H1 (cell line): ENCODE measurements around the gene WNT8B. TPM values are rescaled to one million over a fixed set of nuclear protein-coding genes. Genes with fewer than 3 reads are reported as not detected.

Source experiments
- polyA plus RNA-seq, 7 experiments: library from polyadenylated mRNA; depleted of rRNA in 3 of 7; stranded (reverse) in 5 of 7; unstranded in 2 of 7; fragments of >200 nt in 5 of 7; fragments of 200-250 nt in 2 of 7; gene quantifications; 1 replicate in 5 of 7; 2 replicates in 1 of 7; 4 replicates in 1 of 7; pipeline versions ENCODE4 v1.2.1 to v1.2.3, GENCODE V29; 2011 to 2013; ENCODE audit warnings: missing spikeins in 2 of 7, mixed read lengths in 2 of 7
- total RNA-seq: library from RNA; stranded (reverse); fragmentation: NEBNext Ultra II Directional; extraction: Animal tissue kit (Norgen Biotek cat#: 25700); gene quantifications from 2 replicates; pipeline ENCODE4 v1.2.1, GENCODE V29; 2021
- TF ChIP-seq, protein P1 (sequence below): fragments of 300-600 bp; sonication (generic); IDR thresholded peaks from 2 replicates; pipeline ENCODE4 v1.7.1; 2012; ENCODE audit warnings: low read length, moderate library complexity, mild to moderate bottlenecking, inconsistent platforms; ENCODE audit not compliant: insufficient replicate concordance

Gene WNT8B
- total and polyA plus RNA-seq, 2 of the 8 experiments (the other 6 are each of a cell fraction or from before 2014, with no cell fraction given) = 0.20 to 0.67 TPM

DNA sequence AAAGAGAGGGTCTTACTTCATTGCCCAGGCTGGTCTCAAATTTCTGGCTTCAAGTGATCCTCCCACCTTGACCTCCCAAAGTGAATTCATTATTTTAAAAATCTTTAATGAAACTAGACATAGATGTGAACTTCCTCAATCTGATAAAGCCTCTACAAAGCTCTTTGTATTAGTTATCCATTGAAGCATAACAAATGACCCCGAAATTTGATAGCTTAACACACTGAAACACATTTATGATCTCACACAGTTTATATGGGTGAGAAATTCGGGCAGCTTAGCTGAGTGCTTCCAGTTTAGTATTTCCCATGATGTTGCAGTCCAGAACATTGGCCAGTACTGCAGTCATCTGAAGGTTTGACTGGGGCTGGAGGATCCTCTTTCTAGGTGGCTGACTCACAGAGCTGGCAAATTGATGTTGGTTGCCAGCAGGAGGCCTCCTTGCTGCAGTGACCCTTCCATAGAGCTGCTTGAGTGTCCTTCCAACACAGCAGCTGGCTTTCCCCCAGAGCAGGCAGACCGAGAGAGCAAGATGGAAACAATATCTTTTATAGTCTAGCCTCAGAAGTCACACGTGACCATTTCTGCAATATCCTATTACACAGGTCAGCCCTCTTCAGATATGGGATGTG lies 16.6 kb upstream of the WNT8B start (continued):
- TF ChIP-seq, protein P1, sequence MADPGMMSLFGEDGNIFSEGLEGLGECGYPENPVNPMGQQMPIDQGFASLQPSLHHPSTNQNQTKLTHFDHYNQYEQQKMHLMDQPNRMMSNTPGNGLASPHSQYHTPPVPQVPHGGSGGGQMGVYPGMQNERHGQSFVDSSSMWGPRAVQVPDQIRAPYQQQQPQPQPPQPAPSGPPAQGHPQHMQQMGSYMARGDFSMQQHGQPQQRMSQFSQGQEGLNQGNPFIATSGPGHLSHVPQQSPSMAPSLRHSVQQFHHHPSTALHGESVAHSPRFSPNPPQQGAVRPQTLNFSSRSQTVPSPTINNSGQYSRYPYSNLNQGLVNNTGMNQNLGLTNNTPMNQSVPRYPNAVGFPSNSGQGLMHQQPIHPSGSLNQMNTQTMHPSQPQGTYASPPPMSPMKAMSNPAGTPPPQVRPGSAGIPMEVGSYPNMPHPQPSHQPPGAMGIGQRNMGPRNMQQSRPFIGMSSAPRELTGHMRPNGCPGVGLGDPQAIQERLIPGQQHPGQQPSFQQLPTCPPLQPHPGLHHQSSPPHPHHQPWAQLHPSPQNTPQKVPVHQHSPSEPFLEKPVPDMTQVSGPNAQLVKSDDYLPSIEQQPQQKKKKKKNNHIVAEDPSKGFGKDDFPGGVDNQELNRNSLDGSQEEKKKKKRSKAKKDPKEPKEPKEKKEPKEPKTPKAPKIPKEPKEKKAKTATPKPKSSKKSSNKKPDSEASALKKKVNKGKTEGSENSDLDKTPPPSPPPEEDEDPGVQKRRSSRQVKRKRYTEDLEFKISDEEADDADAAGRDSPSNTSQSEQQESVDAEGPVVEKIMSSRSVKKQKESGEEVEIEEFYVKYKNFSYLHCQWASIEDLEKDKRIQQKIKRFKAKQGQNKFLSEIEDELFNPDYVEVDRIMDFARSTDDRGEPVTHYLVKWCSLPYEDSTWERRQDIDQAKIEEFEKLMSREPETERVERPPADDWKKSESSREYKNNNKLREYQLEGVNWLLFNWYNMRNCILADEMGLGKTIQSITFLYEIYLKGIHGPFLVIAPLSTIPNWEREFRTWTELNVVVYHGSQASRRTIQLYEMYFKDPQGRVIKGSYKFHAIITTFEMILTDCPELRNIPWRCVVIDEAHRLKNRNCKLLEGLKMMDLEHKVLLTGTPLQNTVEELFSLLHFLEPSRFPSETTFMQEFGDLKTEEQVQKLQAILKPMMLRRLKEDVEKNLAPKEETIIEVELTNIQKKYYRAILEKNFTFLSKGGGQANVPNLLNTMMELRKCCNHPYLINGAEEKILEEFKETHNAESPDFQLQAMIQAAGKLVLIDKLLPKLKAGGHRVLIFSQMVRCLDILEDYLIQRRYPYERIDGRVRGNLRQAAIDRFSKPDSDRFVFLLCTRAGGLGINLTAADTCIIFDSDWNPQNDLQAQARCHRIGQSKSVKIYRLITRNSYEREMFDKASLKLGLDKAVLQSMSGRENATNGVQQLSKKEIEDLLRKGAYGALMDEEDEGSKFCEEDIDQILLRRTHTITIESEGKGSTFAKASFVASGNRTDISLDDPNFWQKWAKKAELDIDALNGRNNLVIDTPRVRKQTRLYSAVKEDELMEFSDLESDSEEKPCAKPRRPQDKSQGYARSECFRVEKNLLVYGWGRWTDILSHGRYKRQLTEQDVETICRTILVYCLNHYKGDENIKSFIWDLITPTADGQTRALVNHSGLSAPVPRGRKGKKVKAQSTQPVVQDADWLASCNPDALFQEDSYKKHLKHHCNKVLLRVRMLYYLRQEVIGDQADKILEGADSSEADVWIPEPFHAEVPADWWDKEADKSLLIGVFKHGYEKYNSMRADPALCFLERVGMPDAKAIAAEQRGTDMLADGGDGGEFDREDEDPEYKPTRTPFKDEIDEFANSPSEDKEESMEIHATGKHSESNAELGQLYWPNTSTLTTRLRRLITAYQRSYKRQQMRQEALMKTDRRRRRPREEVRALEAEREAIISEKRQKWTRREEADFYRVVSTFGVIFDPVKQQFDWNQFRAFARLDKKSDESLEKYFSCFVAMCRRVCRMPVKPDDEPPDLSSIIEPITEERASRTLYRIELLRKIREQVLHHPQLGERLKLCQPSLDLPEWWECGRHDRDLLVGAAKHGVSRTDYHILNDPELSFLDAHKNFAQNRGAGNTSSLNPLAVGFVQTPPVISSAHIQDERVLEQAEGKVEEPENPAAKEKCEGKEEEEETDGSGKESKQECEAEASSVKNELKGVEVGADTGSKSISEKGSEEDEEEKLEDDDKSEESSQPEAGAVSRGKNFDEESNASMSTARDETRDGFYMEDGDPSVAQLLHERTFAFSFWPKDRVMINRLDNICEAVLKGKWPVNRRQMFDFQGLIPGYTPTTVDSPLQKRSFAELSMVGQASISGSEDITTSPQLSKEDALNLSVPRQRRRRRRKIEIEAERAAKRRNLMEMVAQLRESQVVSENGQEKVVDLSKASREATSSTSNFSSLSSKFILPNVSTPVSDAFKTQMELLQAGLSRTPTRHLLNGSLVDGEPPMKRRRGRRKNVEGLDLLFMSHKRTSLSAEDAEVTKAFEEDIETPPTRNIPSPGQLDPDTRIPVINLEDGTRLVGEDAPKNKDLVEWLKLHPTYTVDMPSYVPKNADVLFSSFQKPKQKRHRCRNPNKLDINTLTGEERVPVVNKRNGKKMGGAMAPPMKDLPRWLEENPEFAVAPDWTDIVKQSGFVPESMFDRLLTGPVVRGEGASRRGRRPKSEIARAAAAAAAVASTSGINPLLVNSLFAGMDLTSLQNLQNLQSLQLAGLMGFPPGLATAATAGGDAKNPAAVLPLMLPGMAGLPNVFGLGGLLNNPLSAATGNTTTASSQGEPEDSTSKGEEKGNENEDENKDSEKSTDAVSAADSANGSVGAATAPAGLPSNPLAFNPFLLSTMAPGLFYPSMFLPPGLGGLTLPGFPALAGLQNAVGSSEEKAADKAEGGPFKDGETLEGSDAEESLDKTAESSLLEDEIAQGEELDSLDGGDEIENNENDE = no peak
